DMS114 treated with DMSO at 0.1 percent for 48 hours (cell line): ENCODE results near the gene UBN1.

Experiments used
- DNase-seq: peaks from one replicate; lab custom pipeline; 2025; ENCODE audit not compliant: unreplicated experiment; lab: John Stamatoyannopoulos, UW

The UBN1 gene

GRCh38 chr16:4846901-4847773 lies at the start of gene UBN1, which contains the start of gene GLYR1:
Gene UBN1 (plus strand): TSS chr16:4847481. CDS start chr16:4852918, 5,437 bp downstream.
Gene GLYR1 (minus strand): TSS chr16:4847288. CDS start chr16:4847265, 23 bp downstream.
- DNase-seq: peak; percentile 81

GRCh38 chr16:4797805-4798252 lies 49.5 kb upstream of the UBN1 start:
- no peak for DNase-seq

GRCh38 chr16:4798456-4798855 lies 48.8 kb upstream of the UBN1 start:
- no peak for DNase-seq

GRCh38 chr16:4799171-4799855 lies 48.0 kb upstream of the UBN1 start:
- DNase-seq: no peak

GRCh38 chr16:4800290-4801041 lies 46.8 kb upstream of the UBN1 start:
- no peak for DNase-seq

GRCh38 chr16:4801051-4801961 lies 46.0 kb upstream of the UBN1 start:
- DNase-seq: no peak

- DNase-seq: no peak
These were observed 45.2 kb upstream of the UBN1 start, which contains the start of gene ROGDI for GRCh38 chr16:4801962-4802658. Gene ROGDI (minus strand): TSS chr16:4802633. CDS start chr16:4802571, 62 bp downstream.

- DNase-seq: peak; percentile 87
These were observed 44.5 kb upstream of the UBN1 start for GRCh38 chr16:4802659-4803287.

GRCh38 chr16:4803401-4803844 lies 43.9 kb upstream of the UBN1 start:
- DNase-seq: no peak

- no peak for DNase-seq
These were observed 43.2 kb upstream of the UBN1 start for GRCh38 chr16:4803898-4804762.

- DNase-seq: no peak
These were observed 42.0 kb upstream of the UBN1 start for GRCh38 chr16:4805231-4805630.

GRCh38 chr16:4806280-4806679 lies 41.0 kb upstream of the UBN1 start:
- no peak for DNase-seq

GRCh38 chr16:4811242-4811641 lies 36.0 kb upstream of the UBN1 start:
- DNase-seq: no peak

- no peak for DNase-seq
These were observed 35.5 kb upstream of the UBN1 start for GRCh38 chr16:4811773-4812172.

- no peak for DNase-seq
These were observed 33.9 kb upstream of the UBN1 start for GRCh38 chr16:4813251-4814003.

GRCh38 chr16:4814046-4814445 lies 33.2 kb upstream of the UBN1 start:
- DNase-seq: no peak

- DNase-seq: no peak
These were observed 32.6 kb upstream of the UBN1 start for GRCh38 chr16:4814542-4815173.
